ENCODE results near the gene HACE1.

Gene HACE1

DNA sequence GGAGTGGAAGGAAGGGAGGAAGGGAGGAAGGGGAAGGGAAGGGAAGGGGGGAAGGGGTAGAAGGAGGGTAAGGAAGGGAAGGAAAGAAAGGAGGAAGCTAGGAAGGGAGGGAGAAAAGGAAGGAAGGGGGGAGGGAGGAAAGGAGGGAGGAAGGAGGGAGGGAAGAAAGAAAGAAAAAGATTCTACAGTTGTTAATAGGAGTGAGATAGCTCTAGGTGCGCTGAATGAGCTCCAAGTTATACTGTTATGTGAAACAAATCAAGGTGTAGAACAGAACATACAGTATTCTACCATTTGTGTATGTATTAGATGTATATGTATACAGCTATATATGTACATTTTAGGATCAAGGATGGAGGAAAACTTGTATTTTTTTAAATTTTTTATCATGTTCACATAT, 167.7 kb downstream of the HACE1 start:
- H3K9me3 ChIP-seq (ENCODE audit: control insufficient read depth, insufficient read depth, low read depth, low read length): no peaks in the 10 kb centered on the region
- ChIA-PET POLR2A (interaction anchor here (0.7 kb wide), 1 partner anchor 424 kb away, joined by 4 read pairs; no protein-coding TSS in a partner anchor), CTCF (interaction anchor here (0.6 to 1.5 kb wide), 5 partner anchors 77 to 1653 kb away, joined by 3 to 6 read pairs (median 5); no protein-coding TSS in a partner anchor)
- no peak overlapping the region for H3K4me3 ChIP-seq (ENCODE audit: low read depth, low read length)
- no peak overlapping the region for H3K27ac ChIP-seq (ENCODE audit: extremely low read depth, low read depth, low read length)
- H3K4me1 ChIP-seq (ENCODE audit: control insufficient read depth, insufficient read depth, low read length): peaks cover 5% of the 10 kb centered on the region; the same call in 1 of the 2 replicates
- H3K36me3 ChIP-seq (ENCODE audit: control insufficient read depth in 2 of 2, insufficient read depth in 1 of 2, low read length in 2 of 2): no peaks in the 10 kb centered on the region
- TF ChIP-seq ZNF366 (tag by site-specific recombination; conservative IDR thresholded peaks at IDR 0.05) (peak; percentile 60), GLI2 (tag by site-specific recombination; IDR thresholded peaks at IDR 0.05; ENCODE audit: borderline replicate concordance, low read depth) (no peak)

DNA sequence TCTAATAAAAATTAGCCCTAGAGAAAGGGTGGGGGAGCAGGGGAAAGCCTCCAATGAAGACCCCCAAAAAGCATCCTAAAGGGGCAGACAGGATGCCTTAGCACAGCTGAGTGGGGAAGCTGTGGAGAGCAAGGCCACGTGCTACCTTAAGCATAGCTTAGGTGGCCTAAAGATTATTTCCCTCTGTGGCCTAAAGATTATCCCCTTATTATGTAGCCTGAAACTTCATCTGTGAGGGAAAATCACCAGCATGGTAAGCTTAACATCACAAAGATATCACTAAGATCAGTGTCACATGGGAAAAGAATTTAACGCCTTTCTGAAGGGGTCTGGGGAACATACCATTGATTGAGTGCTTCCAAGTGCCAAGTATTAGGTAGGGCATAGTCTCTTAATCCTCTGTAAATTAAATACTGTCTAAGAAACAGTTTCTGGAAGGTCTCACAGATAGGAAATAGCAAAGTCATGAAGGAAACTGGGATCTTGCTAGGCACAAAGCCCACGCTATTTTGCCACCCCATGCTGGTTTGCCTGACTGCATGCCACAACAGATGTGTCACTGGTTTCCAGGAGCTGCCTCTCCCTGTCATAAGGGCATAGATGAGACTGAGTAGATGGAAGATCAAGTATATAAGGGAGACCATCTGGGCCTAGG, 170.0 kb downstream of the HACE1 start:
- POLR2A ChIA-PET: no interaction called here

More for the DNA sequence above, 170.0 kb downstream of the HACE1 start:
- H3K4me3 ChIP-seq (ENCODE audit: low read depth, low read length): no peak overlapping the region
- no peaks in the 10 kb centered on the region for H3K36me3 ChIP-seq (ENCODE audit: control insufficient read depth in 2 of 2, insufficient read depth in 1 of 2, low read length in 2 of 2)
- TF ChIP-seq ZNF518A (tag by site-specific recombination; conservative IDR thresholded peaks at IDR 0.05; ENCODE audit: low read depth): no peak
- TF ChIP-seq, protein P1, sequence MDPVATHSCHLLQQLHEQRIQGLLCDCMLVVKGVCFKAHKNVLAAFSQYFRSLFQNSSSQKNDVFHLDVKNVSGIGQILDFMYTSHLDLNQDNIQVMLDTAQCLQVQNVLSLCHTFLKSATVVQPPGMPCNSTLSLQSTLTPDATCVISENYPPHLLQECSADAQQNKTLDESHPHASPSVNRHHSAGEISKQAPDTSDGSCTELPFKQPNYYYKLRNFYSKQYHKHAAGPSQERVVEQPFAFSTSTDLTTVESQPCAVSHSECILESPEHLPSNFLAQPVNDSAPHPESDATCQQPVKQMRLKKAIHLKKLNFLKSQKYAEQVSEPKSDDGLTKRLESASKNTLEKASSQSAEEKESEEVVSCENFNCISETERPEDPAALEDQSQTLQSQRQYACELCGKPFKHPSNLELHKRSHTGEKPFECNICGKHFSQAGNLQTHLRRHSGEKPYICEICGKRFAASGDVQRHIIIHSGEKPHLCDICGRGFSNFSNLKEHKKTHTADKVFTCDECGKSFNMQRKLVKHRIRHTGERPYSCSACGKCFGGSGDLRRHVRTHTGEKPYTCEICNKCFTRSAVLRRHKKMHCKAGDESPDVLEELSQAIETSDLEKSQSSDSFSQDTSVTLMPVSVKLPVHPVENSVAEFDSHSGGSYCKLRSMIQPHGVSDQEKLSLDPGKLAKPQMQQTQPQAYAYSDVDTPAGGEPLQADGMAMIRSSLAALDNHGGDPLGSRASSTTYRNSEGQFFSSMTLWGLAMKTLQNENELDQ (tag by site-specific recombination; IDR thresholded peaks at IDR 0.05; ENCODE audit: low read depth): no peak
- no peak for TF ChIP-seq ZNF266 (tag by site-specific recombination; IDR thresholded peaks at IDR 0.05; ENCODE audit: low read depth)
- no peak for TF ChIP-seq KLF9 (tag by site-specific recombination; IDR thresholded peaks at IDR 0.05; ENCODE audit: low read depth)
- no peak for TF ChIP-seq ZXDB (tag by site-specific recombination; IDR thresholded peaks at IDR 0.05)
- TF ChIP-seq BCL11A (tag by site-specific recombination; IDR thresholded peaks at IDR 0.05; ENCODE audit: low read depth): no peak
- TF ChIP-seq ZNF629 (tag by site-specific recombination; IDR thresholded peaks at IDR 0.05): no peak
- TF ChIP-seq ZNF146 (tag by site-specific recombination; IDR thresholded peaks at IDR 0.05): no peak
- TF ChIP-seq ZNF10 (tag by site-specific recombination; IDR thresholded peaks at IDR 0.05): no peak
- H3K9me3 ChIP-seq (ENCODE audit: control insufficient read depth, insufficient read depth, low read depth, low read length): no peaks in the 10 kb centered on the region
- CTCF ChIA-PET: interaction anchor here (0.6 kb wide), 1 partner anchor 163 kb away, joined by 3 read pairs; no protein-coding TSS in a partner anchor
- peaks cover 5% of the 10 kb centered on the region; the same call in 1 of the 2 replicates for H3K4me1 ChIP-seq (ENCODE audit: control insufficient read depth, insufficient read depth, low read length)
- no peak overlapping the region for H3K27ac ChIP-seq (ENCODE audit: extremely low read depth, low read depth, low read length)
